ENCODE data around the gene U2AF2.

DNA sequence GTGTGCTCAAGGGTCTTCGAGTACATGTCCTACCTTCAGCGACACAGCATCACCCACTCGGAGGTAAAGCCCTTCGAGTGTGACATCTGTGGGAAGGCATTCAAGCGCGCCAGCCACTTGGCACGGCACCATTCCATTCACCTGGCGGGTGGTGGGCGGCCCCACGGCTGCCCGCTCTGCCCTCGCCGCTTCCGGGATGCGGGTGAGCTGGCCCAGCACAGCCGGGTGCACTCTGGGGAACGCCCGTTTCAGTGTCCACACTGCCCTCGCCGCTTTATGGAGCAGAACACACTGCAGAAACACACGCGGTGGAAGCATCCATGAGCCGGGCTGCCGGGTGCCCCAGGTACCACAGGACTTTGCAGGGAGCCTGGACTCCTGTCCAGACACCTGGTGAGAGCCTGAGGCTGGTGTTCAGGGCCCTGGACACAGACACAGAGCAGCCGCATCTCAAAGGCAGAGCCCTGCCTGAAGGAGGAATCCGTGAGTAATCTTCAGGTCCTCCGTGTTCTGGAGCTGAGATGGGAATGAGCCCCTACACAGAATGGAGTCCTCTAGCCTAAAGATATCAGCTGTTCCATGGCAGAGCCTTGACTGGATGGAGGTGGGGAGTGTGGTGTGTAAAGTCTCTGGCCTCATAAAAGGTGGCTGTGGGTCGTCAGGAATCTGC, 9.9 kb upstream of the U2AF2 start:
- TF ChIP-seq, protein P1, sequence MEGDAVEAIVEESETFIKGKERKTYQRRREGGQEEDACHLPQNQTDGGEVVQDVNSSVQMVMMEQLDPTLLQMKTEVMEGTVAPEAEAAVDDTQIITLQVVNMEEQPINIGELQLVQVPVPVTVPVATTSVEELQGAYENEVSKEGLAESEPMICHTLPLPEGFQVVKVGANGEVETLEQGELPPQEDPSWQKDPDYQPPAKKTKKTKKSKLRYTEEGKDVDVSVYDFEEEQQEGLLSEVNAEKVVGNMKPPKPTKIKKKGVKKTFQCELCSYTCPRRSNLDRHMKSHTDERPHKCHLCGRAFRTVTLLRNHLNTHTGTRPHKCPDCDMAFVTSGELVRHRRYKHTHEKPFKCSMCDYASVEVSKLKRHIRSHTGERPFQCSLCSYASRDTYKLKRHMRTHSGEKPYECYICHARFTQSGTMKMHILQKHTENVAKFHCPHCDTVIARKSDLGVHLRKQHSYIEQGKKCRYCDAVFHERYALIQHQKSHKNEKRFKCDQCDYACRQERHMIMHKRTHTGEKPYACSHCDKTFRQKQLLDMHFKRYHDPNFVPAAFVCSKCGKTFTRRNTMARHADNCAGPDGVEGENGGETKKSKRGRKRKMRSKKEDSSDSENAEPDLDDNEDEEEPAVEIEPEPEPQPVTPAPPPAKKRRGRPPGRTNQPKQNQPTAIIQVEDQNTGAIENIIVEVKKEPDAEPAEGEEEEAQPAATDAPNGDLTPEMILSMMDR (IDR thresholded peaks at IDR 0.05), result no peak
- no peak for TF ChIP-seq POLR2A (IDR thresholded peaks at IDR 0.05)

Data from uterus (tissue), 2 donors.